Measurements from ENCODE around the gene ZNF460.

GRCh38 chr19:57245959-57246358, 34.3 kb upstream of the ZNF460 start:
- TF ChIP-seq BHLHE40 (IDR thresholded peaks at IDR 0.05; ENCODE audit: low read depth, low read length) (no peak), RAD21 (IDR thresholded peaks at IDR 0.05; ENCODE audit: low read length) (no peak)

All from IMR-90 (cell line).